Colonic mucosa (tissue), 4 donors: ENCODE data around the gene ROGDI. TPM values are rescaled to one million over a fixed set of nuclear protein-coding genes. Genes with fewer than 3 reads are reported as not detected.
A peak's percentile ranks its signal among the peaks of the same experiment; 100 is the strongest.

Experiments
- DNase-seq: peaks from one replicate; pipeline ENCODE4 v3.0.0-alpha.2; 2020
- H3K27ac ChIP-seq: fragments of 200-600 bp; one replicate; pipeline ENCODE4 v1.8.0; 2021
- H3K27me3 ChIP-seq: fragments of 200-600 bp; one replicate; pipeline ENCODE4 v1.8.0; 2021
- H3K36me3 ChIP-seq: fragments of 200-600 bp; one replicate; pipeline ENCODE4 v1.8.0; 2021
- H3K4me1 ChIP-seq: fragments of 200-600 bp; one replicate; pipeline ENCODE4 v1.8.0; 2021; ENCODE audit warnings: mild to moderate bottlenecking
- H3K4me3 ChIP-seq: fragments of 200-600 bp; one replicate; pipeline ENCODE4 v1.8.0; 2021
- H3K9ac ChIP-seq, 2 donors: one replicate each; pipeline ENCODE4 v1.7.0; 2013; ENCODE audit warnings: control low read depth in 2 of 2, low read depth in 2 of 2, low read length in 2 of 2
- H3K9me3 ChIP-seq: fragments of 200-600 bp; one replicate; pipeline ENCODE4 v1.8.0; 2021
- intact Hi-C: fragments of 100-400 bp; cut with DNase I; formaldehyde crosslinking; loops from one replicate; pipeline ENCODE4 v1.14.1; 2022
- total RNA-seq, 2 donors: library from RNA; stranded (reverse); fragmentation: NEBNext Ultra II Directional in 1 of 2; extraction: Animal tissue kit (Norgen Biotek cat#: 25700) in 1 of 2; gene quantifications; one replicate each; pipeline ENCODE4 v1.2.1, GENCODE V29; 2021
- TF ChIP-seq, protein P1 (sequence below): fragments of 200-600 bp; IDR thresholded peaks from one replicate; pipeline ENCODE4 v1.8.0; 2022; ENCODE audit warnings: antibody characterized with exemption, mild to moderate bottlenecking
- donor health status: healthy.
- donor health status: DM: no; HTN: no; CAD: no.
- donor health status: DM: no; HTN: no; CAD: no.

Gene ROGDI, protein sequence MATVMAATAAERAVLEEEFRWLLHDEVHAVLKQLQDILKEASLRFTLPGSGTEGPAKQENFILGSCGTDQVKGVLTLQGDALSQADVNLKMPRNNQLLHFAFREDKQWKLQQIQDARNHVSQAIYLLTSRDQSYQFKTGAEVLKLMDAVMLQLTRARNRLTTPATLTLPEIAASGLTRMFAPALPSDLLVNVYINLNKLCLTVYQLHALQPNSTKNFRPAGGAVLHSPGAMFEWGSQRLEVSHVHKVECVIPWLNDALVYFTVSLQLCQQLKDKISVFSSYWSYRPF
- 10 to 100 TPM; 18.1 to 23.9 TPM for total RNA-seq

DNA sequence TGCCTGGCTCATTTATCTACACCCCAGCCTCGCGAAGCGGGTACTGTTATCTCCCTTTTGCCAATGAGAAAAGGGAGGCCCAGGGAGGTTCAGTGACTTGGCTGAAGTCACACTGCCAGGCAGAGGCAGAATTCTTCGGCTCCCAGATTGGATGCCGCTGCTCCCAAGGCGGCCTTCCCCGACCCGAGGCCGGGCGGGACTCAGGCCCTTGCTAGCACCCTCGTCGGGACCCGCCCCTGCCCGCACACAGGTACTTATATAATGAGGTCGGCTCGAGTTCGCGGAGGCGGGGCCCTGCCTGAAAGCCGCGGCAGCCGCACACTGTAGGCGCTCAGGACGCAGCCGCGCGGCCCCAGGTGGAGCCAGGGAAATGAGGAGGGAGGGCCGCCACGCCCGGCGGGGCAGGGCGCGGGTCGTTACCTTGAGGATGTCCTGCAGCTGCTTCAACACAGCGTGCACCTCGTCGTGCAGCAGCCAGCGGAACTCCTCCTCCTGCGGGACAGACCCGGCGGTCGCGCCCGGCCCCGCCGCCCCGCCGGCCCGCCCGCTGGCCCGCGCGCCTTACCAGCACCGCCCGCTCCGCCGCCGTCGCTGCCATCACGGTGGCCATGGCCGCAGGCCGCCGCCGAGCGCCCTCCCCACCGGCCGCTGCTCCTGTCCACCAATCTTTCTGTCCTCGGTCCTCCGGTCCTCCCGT, at the start of gene ROGDI:
Gene ROGDI, minus strand, starts transcription at position 672 of the 697 bp plus-strand sequence. Its CDS starts 62 bp downstream, at position 610.
- TF ChIP-seq, protein P1, sequence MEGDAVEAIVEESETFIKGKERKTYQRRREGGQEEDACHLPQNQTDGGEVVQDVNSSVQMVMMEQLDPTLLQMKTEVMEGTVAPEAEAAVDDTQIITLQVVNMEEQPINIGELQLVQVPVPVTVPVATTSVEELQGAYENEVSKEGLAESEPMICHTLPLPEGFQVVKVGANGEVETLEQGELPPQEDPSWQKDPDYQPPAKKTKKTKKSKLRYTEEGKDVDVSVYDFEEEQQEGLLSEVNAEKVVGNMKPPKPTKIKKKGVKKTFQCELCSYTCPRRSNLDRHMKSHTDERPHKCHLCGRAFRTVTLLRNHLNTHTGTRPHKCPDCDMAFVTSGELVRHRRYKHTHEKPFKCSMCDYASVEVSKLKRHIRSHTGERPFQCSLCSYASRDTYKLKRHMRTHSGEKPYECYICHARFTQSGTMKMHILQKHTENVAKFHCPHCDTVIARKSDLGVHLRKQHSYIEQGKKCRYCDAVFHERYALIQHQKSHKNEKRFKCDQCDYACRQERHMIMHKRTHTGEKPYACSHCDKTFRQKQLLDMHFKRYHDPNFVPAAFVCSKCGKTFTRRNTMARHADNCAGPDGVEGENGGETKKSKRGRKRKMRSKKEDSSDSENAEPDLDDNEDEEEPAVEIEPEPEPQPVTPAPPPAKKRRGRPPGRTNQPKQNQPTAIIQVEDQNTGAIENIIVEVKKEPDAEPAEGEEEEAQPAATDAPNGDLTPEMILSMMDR = no peak
- peaks cover 15% of the 10 kb centered on the region for H3K4me1 ChIP-seq
- no peaks in the 10 kb centered on the region for H3K36me3 ChIP-seq
- peak within 1 kb of the TSS; percentile 91 for H3K4me3 ChIP-seq
- no peaks in the 10 kb centered on the region for H3K9me3 ChIP-seq
- peak within 1 kb of the TSS; percentile 97 for H3K27ac ChIP-seq
- peak within 1 kb of the TSS; percentile 90 to 95 for H3K9ac ChIP-seq
- DNase-seq = peak; percentile 96
- intact Hi-C loops = loop anchor here (2.0 kb wide), 1 partner anchor 33 kb away; no protein-coding TSS in a partner anchor
- no peaks in the 10 kb centered on the region for H3K27me3 ChIP-seq

GRCh38 chr16:4850211-4850610, 47.8 kb upstream of the ROGDI start:
- H3K9me3 ChIP-seq = no peaks in the 10 kb centered on the region
- intact Hi-C loops = no loop called here
- no peak overlapping the region for H3K9ac ChIP-seq
- H3K27ac ChIP-seq = no peak overlapping the region
- H3K27me3 ChIP-seq = no peaks in the 10 kb centered on the region
- H3K4me3 ChIP-seq = no peak overlapping the region
- TF ChIP-seq, protein P1 = no peak
- no peak for DNase-seq
- peaks cover 9% of the 10 kb centered on the region for H3K36me3 ChIP-seq
- H3K4me1 ChIP-seq = peaks cover 34% of the 10 kb centered on the region

DNA sequence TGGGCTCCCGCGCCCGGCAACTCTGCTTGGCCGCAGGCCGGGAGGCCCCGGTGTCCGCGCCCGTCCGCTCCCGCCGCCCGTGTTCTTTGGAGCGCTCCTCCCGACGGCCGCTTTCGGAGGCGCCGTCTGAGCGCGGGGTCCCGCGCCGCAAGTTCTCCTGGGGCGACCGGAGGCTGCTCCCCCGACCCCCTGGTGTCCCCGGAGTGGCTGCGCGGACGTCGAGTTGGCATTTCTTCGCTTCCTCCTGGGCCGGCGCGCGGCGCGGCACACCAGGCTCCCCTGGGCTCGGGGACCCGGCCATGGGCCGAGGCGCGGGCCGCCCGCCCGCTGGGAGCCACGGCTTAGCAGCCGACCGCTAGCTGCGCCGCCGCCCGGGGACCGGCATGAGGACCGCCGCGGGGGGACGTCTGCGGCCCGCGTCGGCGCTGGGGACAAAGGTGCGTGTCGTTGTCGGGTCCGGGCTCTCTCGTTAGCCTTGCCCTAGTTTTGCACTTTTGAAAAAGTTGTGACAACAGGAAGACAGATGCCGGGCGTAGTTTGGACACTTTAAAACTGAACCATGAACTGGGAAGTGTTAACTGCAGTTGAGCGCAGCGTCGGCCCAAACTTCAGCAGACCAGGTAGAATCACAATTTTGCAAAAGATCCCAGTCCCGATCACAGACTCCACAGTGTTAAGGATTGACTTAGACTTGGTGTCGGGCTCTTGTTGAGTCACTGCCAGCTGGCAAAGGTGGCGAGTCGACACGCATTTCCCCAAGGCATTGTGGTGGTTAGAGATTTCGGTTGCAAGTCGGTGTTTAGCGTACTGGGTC, 45.5 kb upstream of the ROGDI start:
- peaks cover 34% of the 10 kb centered on the region for H3K4me1 ChIP-seq
- H3K4me3 ChIP-seq = peak overlapping the region; percentile 87
- peak; percentile 53 for DNase-seq
- H3K9ac ChIP-seq = peak overlapping the region; percentile 95 to 96
- H3K9me3 ChIP-seq = no peaks in the 10 kb centered on the region
- peak overlapping the region; percentile 98 for H3K27ac ChIP-seq
- peaks cover 5% of the 10 kb centered on the region for H3K36me3 ChIP-seq
- TF ChIP-seq, protein P1 = no peak
- H3K27me3 ChIP-seq = no peaks in the 10 kb centered on the region
- intact Hi-C loops = no loop called here

- Histone ChIP-seq H3K36me3 (peaks cover 12% of the 10 kb centered on the region), H3K9ac (peak within 1 kb of the TSS; percentile 95 to 96), H3K27me3 (no peaks in the 10 kb centered on the region), H3K27ac (peak within 1 kb of the TSS; percentile 98), H3K9me3 (no peaks in the 10 kb centered on the region), H3K4me3 (peak within 1 kb of the TSS; percentile 87), H3K4me1 (peaks cover 30% of the 10 kb centered on the region)
- DNase-seq = peak; percentile 99
- TF ChIP-seq, protein P1 = no peak
- intact Hi-C loops = no loop called here
These were observed 44.7 kb upstream of the ROGDI start, which contains the start of the genes GLYR1 and UBN1 for GRCh38 chr16:4846901-4847773. Gene GLYR1 (minus strand): TSS chr16:4847288. CDS start chr16:4847265, 23 bp downstream. Gene UBN1 (plus strand): TSS chr16:4847481. CDS start chr16:4852918, 5,437 bp downstream.
